Naive thymus-derived CD8-positive, alpha-beta T cell (primary cell): ENCODE measurements around the gene CACNA1C. TPM values are rescaled to one million over a fixed set of nuclear protein-coding genes. Genes with fewer than 3 reads are reported as not detected.
A peak's percentile ranks its signal among the peaks of the same experiment; 100 is the strongest.

Source experiments
- ATAC-seq, 2 donors: fragments of 150-1000 bp; cut with Tn5 transposase in 1 of 2; sonication (Bioruptor Pico), chemical (Tn5 transposase) in 1 of 2; 1 replicate in 1 of 2; 2 replicates in 1 of 2; pipeline ENCODE4 v1.10.0; 2021; ENCODE audit warnings: mild to moderate bottlenecking in 2 of 2, moderate library complexity in 2 of 2
- POLR2A ChIA-PET: fragments of 350-600 bp; sonication (Branson Sonifier 250); formaldehyde crosslinking; loops from one replicate; lab custom pipeline; 2021; ENCODE audit warnings: antibody characterized with exemption; lab: Charles Lee
- DNase-seq, 10 donors: peaks; one replicate each; pipeline versions ENCODE4 v3.0.0 to v3.0.0-alpha.2; 2020 to 2022
- H3K27ac Mint-ChIP-seq, 10 donors: one replicate each; pipeline ENCODE4 v1.8.0; 2020 to 2022; ENCODE audit warnings: mild to moderate bottlenecking in 10 of 10, mixed read lengths in 10 of 10, moderate library complexity in 4 of 10, inconsistent platforms in 1 of 10
- H3K27me3 Mint-ChIP-seq, 5 donors: one replicate each; pipeline ENCODE4 v1.8.0; 2021 to 2022; ENCODE audit warnings: mixed read lengths in 5 of 5
- H3K36me3 Mint-ChIP-seq, 3 donors: one replicate each; pipeline ENCODE4 v1.8.0; 2020 to 2022; ENCODE audit warnings: mixed read lengths in 3 of 3, mild to moderate bottlenecking in 2 of 3, inconsistent platforms in 1 of 3
- H3K4me1 Mint-ChIP-seq, 4 donors: one replicate each; pipeline ENCODE4 v1.8.0; 2021 to 2022; ENCODE audit warnings: mixed read lengths in 4 of 4
- H3K4me3 Mint-ChIP-seq, 10 donors: one replicate each; pipeline ENCODE4 v1.8.0; 2020 to 2022; ENCODE audit warnings: mild to moderate bottlenecking in 10 of 10, mixed read lengths in 10 of 10, moderate library complexity in 6 of 10, inconsistent platforms in 1 of 10
- H3K9me3 Mint-ChIP-seq, 9 donors: one replicate each; pipeline ENCODE4 v1.8.0; 2020 to 2022; ENCODE audit warnings: mixed read lengths in 9 of 9, mild to moderate bottlenecking in 3 of 9, inconsistent platforms in 1 of 9, moderate library complexity in 1 of 9
- polyA plus RNA-seq, 3 donors: library from polyadenylated mRNA; unstranded; fragments of 300-500 nt; fragmentation: Illumina TruSeq; gene quantifications; one replicate each; pipeline ENCODE4 v1.2.3, GENCODE V29; 2021
- total RNA-seq, 8 experiments: library from RNA in 2 of 8; stranded (reverse) in 2 of 8; gene quantifications; one replicate each; pipeline ENCODE4 v1.2.3 and lab custom pipeline; 2021 to 2026

The CACNA1C gene
- total and polyA plus RNA-seq, 5 experiments from 2014 or later = 0.05 to 0.21 (median 0.16) TPM

DNA sequence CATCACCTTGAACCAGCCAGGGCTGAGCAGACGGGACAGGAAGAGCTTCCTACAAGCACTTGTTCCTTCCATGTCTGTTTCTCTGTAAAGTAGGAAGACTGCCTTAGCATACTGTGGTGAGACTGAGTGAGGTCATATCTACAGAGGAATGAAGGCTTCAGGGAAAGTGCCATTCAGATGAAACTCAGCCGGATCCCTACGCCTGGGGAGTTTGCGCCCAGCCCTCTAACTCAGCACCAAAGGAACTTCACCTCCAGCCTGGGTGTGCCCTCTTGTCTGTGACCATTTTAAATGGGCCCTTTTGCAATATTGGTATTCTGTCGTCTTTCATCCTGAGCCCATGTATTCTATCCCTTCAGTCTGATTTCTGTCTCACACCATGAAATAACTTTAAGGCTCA is 566.3 kb downstream of the CACNA1C start:
- Mint-ChIP-seq H3K27me3 (peaks cover 1 to 46% (median 11%) of the 10 kb centered on the region in 5 donors), H3K9me3 (no peaks in the 10 kb centered on the region), H3K36me3 (no peaks in the 10 kb centered on the region), H3K4me1 (peaks cover 0 to 5% (median 0%) of the 10 kb centered on the region in 4 donors), H3K4me3 (no peak overlapping the region), H3K27ac (no peak overlapping the region)
- ATAC-seq (no peak), DNase-seq (no peak)
- POLR2A ChIA-PET = no interaction called here

DNA sequence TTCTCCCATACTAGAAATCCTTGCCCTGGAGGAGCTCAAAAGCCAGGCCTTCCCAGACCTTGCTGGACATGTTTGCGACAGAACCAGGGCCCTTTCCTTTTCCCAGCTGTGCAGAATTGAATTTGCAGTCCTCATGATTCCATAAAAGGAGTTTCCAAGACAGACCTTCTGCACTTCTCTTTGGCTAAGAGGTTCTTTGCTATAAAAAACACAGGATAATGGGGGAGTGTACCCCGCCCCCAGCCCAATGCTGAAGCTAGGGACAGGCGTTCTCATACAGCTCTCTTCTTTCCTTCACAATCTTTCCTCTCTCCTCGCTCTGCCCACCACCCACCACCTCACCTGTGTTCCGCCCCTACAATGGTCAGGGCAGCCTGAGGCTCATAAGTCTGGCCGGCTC is 569.7 kb downstream of the CACNA1C start:
- Mint-ChIP-seq H3K9me3 (no peaks in the 10 kb centered on the region), H3K36me3 (no peaks in the 10 kb centered on the region), H3K4me3 (no peak overlapping the region), H3K27me3 (peaks cover 5 to 34% (median 18%) of the 10 kb centered on the region in 5 donors), H3K27ac (peak overlapping the region in 1 of 10 donors; percentile 51), H3K4me1 (peaks cover 0 to 5% (median under 1%) of the 10 kb centered on the region in 4 donors)
- POLR2A ChIA-PET = no interaction called here
- DNase-seq (no peak), ATAC-seq (no peak)

DNA sequence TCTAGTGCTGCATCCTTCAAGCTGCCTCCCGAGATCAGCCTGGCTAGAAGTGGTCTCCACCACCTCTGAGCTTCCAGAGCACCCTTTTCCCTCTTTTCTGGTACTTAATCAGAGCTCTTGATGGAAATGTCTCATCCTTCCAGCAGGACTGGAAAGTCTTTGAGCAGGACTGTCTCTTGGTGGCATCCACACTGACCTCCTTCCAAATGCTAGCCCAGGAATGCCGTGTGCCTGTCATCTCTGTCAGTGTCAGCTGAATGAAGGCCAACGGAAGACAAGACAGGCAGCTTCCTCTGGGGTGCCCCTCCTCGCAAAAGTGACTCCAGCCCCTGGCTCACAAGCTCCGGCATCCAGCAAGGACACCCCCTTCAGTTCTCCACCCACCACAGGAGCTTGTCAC is 570.7 kb downstream of the CACNA1C start:
- Mint-ChIP-seq H3K4me1 (peaks cover 0 to 6% (median 3%) of the 10 kb centered on the region in 4 donors), H3K4me3 (no peak overlapping the region), H3K9me3 (no peaks in the 10 kb centered on the region), H3K36me3 (no peaks in the 10 kb centered on the region), H3K27ac (no peak overlapping the region), H3K27me3 (peaks cover 9 to 44% (median 28%) of the 10 kb centered on the region in 5 donors)
- DNase-seq (no peak), ATAC-seq (no peak)
- POLR2A ChIA-PET = no interaction called here

DNA sequence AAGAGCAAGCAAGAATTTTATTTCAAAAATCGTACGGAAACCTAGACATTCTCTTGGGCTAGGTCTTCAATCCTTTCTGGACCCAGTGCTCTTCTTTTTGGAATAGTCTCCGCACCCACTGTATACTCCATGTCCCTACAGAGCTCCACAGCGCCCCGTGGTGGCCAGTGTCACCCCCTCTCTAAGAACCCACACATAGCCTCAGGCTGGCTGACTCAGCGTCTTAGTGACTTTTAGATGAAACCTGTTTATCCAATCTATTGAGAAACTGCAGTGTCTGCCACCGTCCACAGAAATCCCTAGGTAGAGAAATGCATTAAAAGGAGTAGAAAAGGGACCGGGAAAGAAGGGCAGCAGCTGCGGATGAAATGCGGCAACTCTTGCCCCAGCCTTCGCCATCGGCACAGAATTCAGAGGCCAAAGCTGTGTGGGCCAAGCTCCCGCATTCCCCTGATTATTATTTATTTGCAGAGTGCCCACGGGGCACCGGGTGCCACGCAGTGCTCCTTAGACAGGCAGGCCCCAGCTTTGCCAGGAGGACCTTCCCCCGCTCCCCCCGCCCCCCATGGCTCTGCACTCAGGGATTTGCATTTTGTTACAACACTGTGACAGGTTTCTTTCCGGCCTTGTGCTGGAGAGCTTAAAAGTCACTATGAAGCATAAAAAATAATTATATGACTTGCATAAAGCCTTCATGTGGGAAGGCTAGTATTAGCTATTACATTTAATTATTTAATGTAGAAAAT is 571.9 kb downstream of the CACNA1C start:
- H3K36me3 Mint-ChIP-seq = no peaks in the 10 kb centered on the region
- no peak for DNase-seq
- H3K4me1 Mint-ChIP-seq = peaks cover 0 to 6% (median 3%) of the 10 kb centered on the region in 4 donors
- POLR2A ChIA-PET = no interaction called here
- H3K27ac Mint-ChIP-seq = no peak overlapping the region
- H3K9me3 Mint-ChIP-seq = no peaks in the 10 kb centered on the region
- ATAC-seq = no peak
- H3K27me3 Mint-ChIP-seq = peaks cover 14 to 51% (median 28%) of the 10 kb centered on the region in 5 donors
- no peak overlapping the region for H3K4me3 Mint-ChIP-seq

DNA sequence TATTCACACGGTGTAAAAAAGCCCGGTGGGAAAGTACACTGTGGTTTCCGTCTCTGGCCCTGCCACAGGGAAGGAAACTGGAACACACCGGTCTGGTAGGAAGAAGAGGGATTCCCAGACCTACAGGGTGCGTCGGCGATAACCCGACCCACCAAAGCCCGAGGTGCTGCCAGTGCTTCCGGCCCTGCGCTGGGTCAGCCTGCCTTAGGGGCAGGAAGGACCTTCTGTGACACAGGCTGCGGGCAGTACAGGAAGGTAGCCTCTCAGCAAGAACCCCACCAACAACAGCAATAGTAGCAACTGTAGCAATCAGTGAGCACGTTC is 572.5 kb downstream of the CACNA1C start:
- no peak for ATAC-seq
- Mint-ChIP-seq H3K9me3 (no peaks in the 10 kb centered on the region), H3K4me1 (peaks cover 0 to 6% (median 3%) of the 10 kb centered on the region in 4 donors), H3K27ac (no peak overlapping the region), H3K4me3 (no peak overlapping the region), H3K27me3 (peaks cover 14 to 51% (median 28%) of the 10 kb centered on the region in 5 donors), H3K36me3 (no peaks in the 10 kb centered on the region)
- no peak for DNase-seq
- POLR2A ChIA-PET = no interaction called here

DNA sequence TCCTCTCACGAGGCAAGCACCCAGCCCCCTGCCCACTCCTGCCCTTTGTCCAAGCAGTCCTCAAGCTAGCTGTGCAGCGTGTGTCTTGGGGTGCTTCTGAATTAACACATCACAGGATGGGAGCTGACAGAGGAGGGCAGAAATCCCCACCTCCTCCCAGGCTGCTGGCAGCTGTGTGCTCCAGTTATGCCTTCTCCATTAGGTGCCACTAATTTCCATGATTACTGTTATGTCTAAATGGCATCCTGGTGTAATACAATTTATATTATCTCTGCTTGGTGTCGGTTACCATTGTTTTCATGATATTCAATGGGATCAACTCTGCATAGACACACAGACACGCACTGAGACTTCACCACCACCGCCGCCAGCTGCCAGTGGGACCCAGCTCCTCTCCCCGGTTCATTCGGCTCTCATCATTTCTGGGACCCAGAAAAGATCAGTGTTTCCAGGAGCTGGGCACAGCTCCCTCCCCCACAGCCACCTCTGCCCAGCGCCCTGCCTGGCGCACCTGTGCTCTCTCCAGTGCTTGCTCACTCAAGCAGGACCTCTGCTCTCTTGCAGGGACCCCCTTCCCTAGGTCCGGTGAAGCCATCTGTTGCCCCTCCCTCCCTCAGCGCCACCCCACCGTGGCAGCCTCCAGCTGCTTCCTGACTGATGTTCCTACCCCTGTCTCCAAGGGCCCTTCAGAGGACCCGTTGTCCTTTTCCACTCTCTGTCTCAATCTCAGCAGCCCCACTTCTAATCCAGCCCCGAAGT is 574.5 kb downstream of the CACNA1C start:
- Mint-ChIP-seq H3K4me1 (peaks cover 0 to 6% (median 1%) of the 10 kb centered on the region in 4 donors), H3K9me3 (no peaks in the 10 kb centered on the region), H3K4me3 (no peak overlapping the region), H3K27ac (no peak overlapping the region), H3K27me3 (peaks cover 12 to 40% (median 21%) of the 10 kb centered on the region in 5 donors), H3K36me3 (no peaks in the 10 kb centered on the region)
- ATAC-seq (no peak), DNase-seq (no peak)
- POLR2A ChIA-PET = no interaction called here

DNA sequence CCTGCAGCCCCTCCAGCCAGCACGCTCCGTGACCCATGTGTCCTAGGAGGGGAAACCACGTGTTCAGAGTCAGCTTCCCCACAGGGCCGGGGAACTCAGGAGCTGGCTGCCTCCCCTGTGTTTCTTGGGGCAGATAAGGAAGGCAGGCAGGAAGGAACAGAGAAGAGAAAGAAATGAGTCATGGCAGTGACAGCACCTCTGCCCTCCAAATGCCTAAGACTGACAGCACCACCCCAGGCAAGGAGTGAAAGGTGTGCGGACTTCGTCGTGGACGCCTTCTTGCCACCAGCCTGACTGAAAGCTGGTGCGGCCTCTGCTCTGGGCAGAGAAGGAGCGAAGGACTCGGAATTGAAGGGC is 575.0 kb downstream of the CACNA1C start:
- Mint-ChIP-seq H3K4me3 (no peak overlapping the region), H3K9me3 (no peaks in the 10 kb centered on the region), H3K27ac (no peak overlapping the region), H3K27me3 (peaks cover 12 to 40% (median 21%) of the 10 kb centered on the region in 5 donors), H3K36me3 (no peaks in the 10 kb centered on the region), H3K4me1 (peaks cover 0 to 6% (median under 1%) of the 10 kb centered on the region in 4 donors)
- POLR2A ChIA-PET = no interaction called here
- DNase-seq (no peak), ATAC-seq (no peak)

DNA sequence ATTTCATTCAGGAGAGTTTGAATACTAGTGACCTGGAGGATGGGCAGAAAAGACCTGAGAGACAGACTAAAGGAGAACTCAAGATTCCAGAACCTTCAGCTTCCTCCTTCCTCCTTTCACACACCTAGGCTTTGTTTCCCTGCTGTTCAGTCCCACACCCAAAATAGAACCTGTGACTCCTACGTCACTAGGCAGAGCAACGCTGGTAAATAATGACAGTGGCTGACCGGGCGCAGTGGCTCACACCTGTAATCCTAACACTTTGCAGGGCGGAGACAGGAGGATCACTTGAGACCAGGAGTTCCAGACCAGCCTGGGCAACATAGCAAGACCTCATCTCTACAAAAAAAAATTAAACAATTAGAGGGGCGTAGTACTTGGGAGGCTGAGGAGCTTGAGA is 575.6 kb downstream of the CACNA1C start:
- no peak overlapping the region for H3K4me3 Mint-ChIP-seq
- DNase-seq (no peak), ATAC-seq (no peak)
- H3K4me1 Mint-ChIP-seq = peaks cover 0 to 6% (median 0%) of the 10 kb centered on the region in 4 donors
- H3K9me3 Mint-ChIP-seq = no peaks in the 10 kb centered on the region
- POLR2A ChIA-PET = no interaction called here
- no peak overlapping the region for H3K27ac Mint-ChIP-seq
- H3K36me3 Mint-ChIP-seq = no peaks in the 10 kb centered on the region
- peaks cover 12 to 40% (median 21%) of the 10 kb centered on the region in 5 donors for H3K27me3 Mint-ChIP-seq

DNA sequence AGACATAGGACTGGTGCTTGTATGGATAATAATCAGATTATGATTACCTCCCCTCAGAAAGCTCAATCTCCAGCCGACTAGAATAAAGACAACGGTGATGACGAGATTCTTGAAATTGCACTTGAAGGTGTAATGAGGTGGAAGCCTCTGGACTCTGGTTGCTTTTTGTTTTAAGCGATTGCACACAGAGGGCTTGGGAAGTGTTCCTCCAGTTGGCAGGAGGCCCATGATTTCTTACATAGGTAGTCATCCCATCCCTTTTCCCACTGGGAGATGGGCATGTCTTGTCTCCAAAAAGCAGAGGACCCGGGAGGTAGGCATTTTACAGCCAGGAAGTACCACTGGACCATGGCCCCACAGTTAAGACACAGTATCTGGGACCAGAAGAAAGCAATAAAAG is 576.3 kb downstream of the CACNA1C start:
- Mint-ChIP-seq H3K9me3 (no peaks in the 10 kb centered on the region), H3K27ac (no peak overlapping the region), H3K36me3 (no peaks in the 10 kb centered on the region), H3K4me1 (peaks cover 0 to 6% (median 0%) of the 10 kb centered on the region in 4 donors), H3K27me3 (peaks cover 12 to 40% (median 22%) of the 10 kb centered on the region in 5 donors), H3K4me3 (no peak overlapping the region)
- POLR2A ChIA-PET = no interaction called here
- DNase-seq (no peak), ATAC-seq (no peak)

DNA sequence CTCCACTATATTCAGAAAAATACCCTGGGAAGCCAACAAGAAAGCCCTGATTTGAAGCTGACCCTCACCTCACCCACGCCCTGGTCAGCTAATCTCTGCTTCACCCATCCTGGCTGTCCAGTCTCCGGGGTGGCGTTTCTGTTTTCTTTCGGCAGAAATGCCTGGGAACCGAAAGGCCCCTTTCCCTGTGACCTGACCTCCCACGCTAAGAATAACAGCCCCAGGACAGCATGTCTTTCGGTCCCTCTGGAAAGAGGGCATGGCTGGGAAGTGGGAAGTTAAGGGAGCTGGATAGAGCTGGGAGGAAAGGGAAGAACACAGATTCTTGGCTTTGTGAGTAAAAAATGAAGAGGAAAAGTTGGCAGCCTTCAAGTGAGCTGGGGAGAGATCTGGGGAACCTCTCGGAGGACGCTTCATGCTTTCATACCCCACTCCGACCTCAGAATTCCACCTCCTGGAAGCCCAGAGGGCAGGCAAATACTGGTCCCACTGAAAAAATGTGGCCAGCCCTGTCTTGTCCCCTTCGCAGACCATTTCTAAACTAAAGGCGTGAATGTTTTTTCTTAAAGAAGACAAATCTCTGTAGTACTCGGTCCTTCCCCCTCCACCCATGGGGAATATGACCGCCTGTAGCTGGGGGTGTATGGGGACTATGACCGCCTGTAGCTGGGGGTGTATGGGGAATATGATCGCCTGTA is 579.0 kb downstream of the CACNA1C start:
- Mint-ChIP-seq H3K4me1 (peaks cover 0 to 6% (median 0%) of the 10 kb centered on the region in 4 donors), H3K27me3 (peaks cover 13 to 55% (median 29%) of the 10 kb centered on the region in 5 donors), H3K36me3 (no peaks in the 10 kb centered on the region), H3K4me3 (no peak overlapping the region), H3K9me3 (no peaks in the 10 kb centered on the region), H3K27ac (no peak overlapping the region)
- DNase-seq = no peak
- ATAC-seq = no peak
- POLR2A ChIA-PET = no interaction called here

DNA sequence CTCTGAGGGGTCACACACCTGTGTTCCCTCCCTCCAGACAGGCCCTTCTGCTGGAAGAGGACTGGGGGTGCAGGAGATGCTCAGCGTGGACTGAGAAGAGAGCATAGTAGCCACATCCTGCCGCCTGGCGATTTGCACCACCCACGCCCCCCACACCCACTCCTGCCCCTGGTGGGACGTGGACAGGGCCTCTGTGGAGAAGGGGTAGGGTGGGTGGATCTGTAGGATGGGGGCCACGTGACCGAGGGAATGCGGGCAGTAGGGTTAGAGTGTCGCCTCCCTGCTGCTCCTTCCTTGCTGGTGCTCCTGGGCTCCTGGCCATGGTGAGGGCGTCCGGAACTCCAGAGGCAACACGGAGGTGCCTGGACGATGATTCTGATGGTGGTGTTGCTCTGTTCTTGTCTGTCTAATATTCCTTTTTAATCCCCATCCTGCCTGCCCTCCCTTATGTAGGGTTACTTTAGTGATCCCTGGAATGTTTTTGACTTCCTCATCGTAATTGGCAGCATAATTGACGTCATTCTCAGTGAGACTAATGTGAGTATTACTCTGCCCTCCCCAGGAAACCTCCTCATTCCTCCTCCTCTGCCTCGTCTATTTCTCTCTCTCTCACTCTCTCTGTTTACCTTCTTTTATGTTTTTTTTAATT is 580.5 kb downstream of the CACNA1C start:
- ATAC-seq = no peak
- H3K27ac Mint-ChIP-seq = peak overlapping the region in 1 of 10 donors; percentile 31
- DNase-seq = no peak
- H3K36me3 Mint-ChIP-seq = peaks cover 0 to 2% (median 0%) of the 10 kb centered on the region in 3 donors
- peaks cover 11 to 41% (median 25%) of the 10 kb centered on the region in 5 donors for H3K27me3 Mint-ChIP-seq
- H3K4me3 Mint-ChIP-seq = no peak overlapping the region
- POLR2A ChIA-PET = no interaction called here
- H3K4me1 Mint-ChIP-seq = peaks cover 0 to 2% (median 0%) of the 10 kb centered on the region in 4 donors
- H3K9me3 Mint-ChIP-seq = no peaks in the 10 kb centered on the region

DNA sequence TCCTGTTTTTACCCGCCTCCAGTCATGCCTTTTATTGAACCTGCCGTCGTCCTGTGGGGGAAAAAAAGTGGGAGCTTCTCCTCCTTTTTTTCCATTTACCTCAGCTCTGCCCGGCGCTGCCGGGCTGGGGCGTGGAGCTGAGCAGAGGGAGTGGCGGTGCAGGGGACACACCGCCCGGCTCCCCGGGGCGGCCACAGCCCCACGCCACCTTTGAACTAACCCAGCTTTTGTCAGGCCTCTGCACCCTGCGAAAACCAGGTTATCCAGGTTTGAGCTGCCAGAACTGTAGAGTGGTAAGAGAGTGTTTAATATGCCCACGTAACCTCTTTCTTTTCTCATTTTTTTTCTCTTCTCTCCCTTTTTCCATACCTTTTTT is 581.0 kb downstream of the CACNA1C start:
- ATAC-seq = no peak
- peaks cover 7 to 36% (median 20%) of the 10 kb centered on the region in 5 donors for H3K27me3 Mint-ChIP-seq
- no peaks in the 10 kb centered on the region for H3K9me3 Mint-ChIP-seq
- no peak overlapping the region for H3K4me3 Mint-ChIP-seq
- peaks cover 0 to 2% (median 0%) of the 10 kb centered on the region in 3 donors for H3K36me3 Mint-ChIP-seq
- POLR2A ChIA-PET = no interaction called here
- peaks cover 0 to 3% (median 0%) of the 10 kb centered on the region in 4 donors for H3K4me1 Mint-ChIP-seq
- H3K27ac Mint-ChIP-seq = no peak overlapping the region
- no peak for DNase-seq
